PC-9 (cell line): Measurements from ENCODE around the gene PRKAG2. TPM values are rescaled to one million over a fixed set of nuclear protein-coding genes. Genes with fewer than 3 reads are reported as not detected.

ENCODE experiments used
- BruUV-seq: library from RNA; stranded (reverse); fragments of 400-500 nt; replicated peaks from 2 replicates; lab custom pipeline; 2021; lab: Mats Ljungman, UMichigan
- CTCF ChIA-PET: fragments of 300-600 bp; sonication (Branson Sonifier 250); formaldehyde crosslinking; loops from one replicate; lab custom pipeline; 2022; ENCODE audit warnings: antibody characterized with exemption; lab: Charles Lee
- POLR2A ChIA-PET: fragments of 300-600 bp; sonication (Branson Sonifier 250); formaldehyde crosslinking; loops from one replicate; lab custom pipeline; 2022; ENCODE audit warnings: antibody characterized with exemption; ENCODE audit not compliant: unreplicated experiment; lab: Charles Lee
- DNase-seq, 2 experiments: peaks; one replicate each; pipeline versions ENCODE4 v3.0.0 to v3.0.0-alpha.2; 2015 to 2022; ENCODE audit warnings: mixed read lengths in 1 of 2
- H2AFZ ChIP-seq: fragments of 200-600 bp; sonication (generic); 2 replicates; pipeline ENCODE4 v1.8.1; 2017; ENCODE audit warnings: antibody characterized with exemption
- H3F3A ChIP-seq: fragments of 200-600 bp; sonication (generic); 2 replicates; pipeline ENCODE4 v1.8.1; 2017; ENCODE audit warnings: antibody characterized with exemption, mild to moderate bottlenecking, low read depth; ENCODE audit not compliant: insufficient read depth
- H3K27ac ChIP-seq: fragments of 200-600 bp; sonication (generic); 2 replicates; pipeline ENCODE4 v1.6.1; 2016; ENCODE audit warnings: mixed run types
- H3K27me3 ChIP-seq: fragments of 200-600 bp; sonication (generic); 2 replicates; pipeline ENCODE4 v1.6.1; 2016; ENCODE audit warnings: low read depth, mixed run types; ENCODE audit not compliant: insufficient read depth
- H3K36me3 ChIP-seq: fragments of 200-600 bp; sonication (generic); 2 replicates; pipeline ENCODE4 v1.6.1; 2016; ENCODE audit warnings: low read depth, mixed run types
- H3K4me1 ChIP-seq: fragments of 200-600 bp; sonication (generic); replicated peaks from 2 replicates; pipeline ENCODE4 v1.6.1; 2016; ENCODE audit warnings: mixed run types; ENCODE audit not compliant: insufficient read depth
- H3K4me2 ChIP-seq: fragments of 200-600 bp; sonication (generic); 2 replicates; pipeline ENCODE4 v1.6.1; 2017; ENCODE audit warnings: mixed run types
- H3K4me3 ChIP-seq: fragments of 200-600 bp; sonication (generic); 2 replicates; pipeline ENCODE4 v1.6.1; 2016; ENCODE audit warnings: mixed run types
- H3K79me2 ChIP-seq: fragments of 200-600 bp; sonication (generic); 2 replicates; pipeline ENCODE4 v1.6.1; 2017; ENCODE audit warnings: low read depth, mixed run types
- H3K9me2 ChIP-seq: fragments of 200-600 bp; sonication (generic); 2 replicates; pipeline ENCODE4 v1.8.1; 2017; ENCODE audit warnings: mild to moderate bottlenecking; ENCODE audit not compliant: insufficient read depth
- H3K9me3 ChIP-seq: fragments of 200-600 bp; sonication (generic); 2 replicates; pipeline ENCODE4 v1.8.1; 2016; ENCODE audit warnings: low read depth; ENCODE audit not compliant: insufficient read depth
- H4K20me1 ChIP-seq: fragments of 200-600 bp; sonication (generic); 2 replicates; pipeline ENCODE4 v1.8.1; 2017; ENCODE audit not compliant: insufficient read depth
- CTCF ChIP-seq: fragments of 200-600 bp; sonication (generic); conservative IDR thresholded peaks from 2 replicates; pipeline ENCODE4 v1.6.1; 2017; ENCODE audit warnings: mixed run types, antibody characterized with exemption, mild to moderate bottlenecking, moderate library complexity
- EZH2 ChIP-seq: fragments of 200-600 bp; sonication (generic); IDR thresholded peaks from 2 replicates; pipeline ENCODE4 v1.8.0; 2017; ENCODE audit warnings: antibody characterized with exemption, low read depth
- intact Hi-C: fragments of 100-400 bp; cut with micrococcal nuclease; formaldehyde crosslinking; loops from one replicate; pipeline ENCODE4 v1.10.0; 2022; ENCODE audit not compliant: unreplicated experiment
- total RNA-seq: library from RNA; stranded (reverse); gene quantifications from 2 replicates; pipeline ENCODE4 v1.2.3, GENCODE V29; 2021

PRKAG2 gene
- total RNA-seq, 1 experiment from 2014 or later, result 37.3 TPM

- no peaks in the 10 kb centered on the region for H3K9me2 ChIP-seq
- no peaks in the 10 kb centered on the region for H3K4me1 ChIP-seq
- no peaks in the 10 kb centered on the region for H4K20me1 ChIP-seq
- ChIA-PET CTCF (no interaction called here), POLR2A (no interaction called here)
- no peak for DNase-seq
- no peak overlapping the region for H3K4me3 ChIP-seq
- no peak overlapping the region for H3K4me2 ChIP-seq
- no peak overlapping the region for H2AFZ ChIP-seq
- BruUV-seq, result no TSS peak
- TF ChIP-seq EZH2 (no peak), CTCF (no peak)
- peaks cover 7% of the 10 kb centered on the region; the same call in 1 of the 2 replicates for H3K27me3 ChIP-seq
- no peaks in the 10 kb centered on the region for H3F3A ChIP-seq
- intact Hi-C loops, result no loop called here
- no peak overlapping the region for H3K27ac ChIP-seq
- H3K9me3 ChIP-seq, result peaks cover 7% of the 10 kb centered on the region
- no peaks in the 10 kb centered on the region for H3K36me3 ChIP-seq
- no peaks in the 10 kb centered on the region for H3K79me2 ChIP-seq
These were observed 99.9 kb downstream of the PRKAG2 start for GRCh38 chr7:151776876-151777494.

- DNase-seq, result no peak
- Histone ChIP-seq H3K27me3 (peaks cover 10% of the 10 kb centered on the region; the same call in 1 of the 2 replicates), H3K4me2 (no peak overlapping the region), H3K9me2 (no peaks in the 10 kb centered on the region), H4K20me1 (no peaks in the 10 kb centered on the region), H3K4me1 (no peaks in the 10 kb centered on the region), H3F3A (no peaks in the 10 kb centered on the region), H3K79me2 (no peaks in the 10 kb centered on the region), H3K36me3 (no peaks in the 10 kb centered on the region), H3K9me3 (peaks cover 7% of the 10 kb centered on the region), H2AFZ (no peak overlapping the region), H3K4me3 (no peak overlapping the region), H3K27ac (no peak overlapping the region)
- POLR2A ChIA-PET, result no interaction called here
- no TSS peak for BruUV-seq
- intact Hi-C loops, result no loop called here
- TF ChIP-seq EZH2, result no peak
- no peak for TF ChIP-seq CTCF
- CTCF ChIA-PET, result no interaction called here
These were observed 100.5 kb downstream of the PRKAG2 start for GRCh38 chr7:151776446-151776845.

- no peaks in the 10 kb centered on the region for H4K20me1 ChIP-seq
- H3K79me2 ChIP-seq, result no peaks in the 10 kb centered on the region
- no peaks in the 10 kb centered on the region for H3K9me2 ChIP-seq
- peaks cover 7% of the 10 kb centered on the region for H3K9me3 ChIP-seq
- CTCF ChIA-PET, result no interaction called here
- H3F3A ChIP-seq, result no peaks in the 10 kb centered on the region
- DNase-seq, result no peak
- POLR2A ChIA-PET, result no interaction called here
- no peaks in the 10 kb centered on the region for H3K36me3 ChIP-seq
- intact Hi-C loops, result no loop called here
- H2AFZ ChIP-seq, result 0 out of 2 replicates have a peak overlapping the region, but pooled peaks have one; percentile 6
- no peak overlapping the region for H3K27ac ChIP-seq
- no peak for TF ChIP-seq EZH2
- no peak for TF ChIP-seq CTCF
- H3K4me2 ChIP-seq, result no peak overlapping the region
- H3K4me1 ChIP-seq, result no peaks in the 10 kb centered on the region
- BruUV-seq, result no TSS peak
- H3K4me3 ChIP-seq, result no peak overlapping the region
- H3K27me3 ChIP-seq, result peaks cover 17% of the 10 kb centered on the region
These were observed 101.1 kb downstream of the PRKAG2 start for GRCh38 chr7:151775547-151776443.
